Caki2 (cell line): ENCODE data around the gene PBX1. TPM values are rescaled to one million over a fixed set of nuclear protein-coding genes. Genes with fewer than 3 reads are reported as not detected.

Experiments used
- DNase-seq: peaks from one replicate; pipeline ENCODE4 v3.0.0-alpha.2; 2015; ENCODE audit warnings: low read depth
- in situ Hi-C: cut with HindIII; loops from 2 replicates; pipeline ENCODE4 v1.10.0; 2016; ENCODE audit warnings: low sequenced_read_pairs, low pct_unique_long_range_greater_than_20kb, mixed read lengths
- total RNA-seq: library from RNA; depleted of rRNA; stranded (reverse); fragments of >200 nt; shearing (Covaris generic); gene quantifications from 2 replicates; pipeline ENCODE4 v1.2.3, GENCODE V29; 2014; ENCODE audit warnings: low replicate concordance

Gene PBX1
- total RNA-seq, 1 experiment from 2014 or later = 9.6 TPM

- in situ Hi-C loops = no loop called here
- DNase-seq = no peak
Measured at GRCh38 chr1:164719676-164720439, 160.9 kb downstream of the PBX1 start.

GRCh38 chr1:164720440-164721227 lies 161.7 kb downstream of the PBX1 start:
- no peak for DNase-seq
- in situ Hi-C loops = no loop called here

- DNase-seq = no peak
- in situ Hi-C loops = no loop called here
Measured at GRCh38 chr1:164721228-164721496, 162.2 kb downstream of the PBX1 start.

- in situ Hi-C loops = no loop called here
- DNase-seq = no peak
Measured at GRCh38 chr1:164723296-164723798, 164.4 kb downstream of the PBX1 start.

- in situ Hi-C loops = no loop called here
- no peak for DNase-seq
Measured at GRCh38 chr1:164725401-164725800, 166.4 kb downstream of the PBX1 start.

- no peak for DNase-seq
- in situ Hi-C loops = no loop called here
Measured at GRCh38 chr1:164726235-164726634, 167.3 kb downstream of the PBX1 start.

GRCh38 chr1:164728719-164729118 lies 169.7 kb downstream of the PBX1 start:
- no peak for DNase-seq
- in situ Hi-C loops = no loop called here

- in situ Hi-C loops = no loop called here
- DNase-seq = no peak
Measured at GRCh38 chr1:164731161-164731876, 172.3 kb downstream of the PBX1 start.

GRCh38 chr1:164733070-164733469 lies 174.1 kb downstream of the PBX1 start:
- in situ Hi-C loops = no loop called here
- DNase-seq = peak; percentile 41

GRCh38 chr1:164733734-164734133 lies 174.8 kb downstream of the PBX1 start:
- in situ Hi-C loops = no loop called here
- DNase-seq = no peak

GRCh38 chr1:164735315-164736052 lies 176.5 kb downstream of the PBX1 start:
- in situ Hi-C loops = no loop called here
- peak; percentile 73 for DNase-seq

GRCh38 chr1:164736137-164736536 lies 177.2 kb downstream of the PBX1 start:
- no peak for DNase-seq
- in situ Hi-C loops = no loop called here

GRCh38 chr1:164739189-164739588 lies 180.2 kb downstream of the PBX1 start:
- in situ Hi-C loops = no loop called here
- DNase-seq = no peak

- DNase-seq = no peak
- in situ Hi-C loops = no loop called here
Measured at GRCh38 chr1:164740000-164740526, 181.1 kb downstream of the PBX1 start.

- in situ Hi-C loops = no loop called here
- DNase-seq = no peak
Measured at GRCh38 chr1:164742745-164743144, 183.8 kb downstream of the PBX1 start.

GRCh38 chr1:164743976-164744375 lies 185.0 kb downstream of the PBX1 start:
- no peak for DNase-seq
- in situ Hi-C loops = no loop called here

GRCh38 chr1:164745736-164746135 lies 186.8 kb downstream of the PBX1 start:
- in situ Hi-C loops = no loop called here
- DNase-seq = no peak

- in situ Hi-C loops = no loop called here
Measured at GRCh38 chr1:164746632-164747031, 187.6 kb downstream of the PBX1 start.

More at GRCh38 chr1:164746632-164747031, 187.6 kb downstream of the PBX1 start:
- no peak for DNase-seq
